Psoas muscle (tissue), 8 donors: ENCODE results near the gene SLC1A2. TPM values are rescaled to one million over a fixed set of nuclear protein-coding genes. Genes with fewer than 3 reads are reported as not detected.

ENCODE experiments used
- ATAC-seq, 4 donors: fragments of 200-7000 bp; cut with Tn5 transposase; one replicate each; pipeline ENCODE4 v1.9.1; 2020; ENCODE audit warnings: moderate library complexity in 3 of 4, mild to moderate bottlenecking in 2 of 4
- DNase-seq, 2 donors: peaks; one replicate each; pipeline ENCODE4 v3.0.0-alpha.2; 2020
- H3K27ac ChIP-seq: fragments of 200-600 bp; one replicate; pipeline ENCODE4 v1.8.0; 2022
- H3K27me3 ChIP-seq, 3 donors: fragments of 200-600 bp in 1 of 3; one replicate each; pipeline versions ENCODE4 v1.6.1 to v1.8.0; 2013 to 2022; ENCODE audit warnings: low read length in 2 of 3, mild to moderate bottlenecking in 2 of 3, moderate library complexity in 1 of 3; ENCODE audit not compliant: insufficient read depth in 3 of 3
- H3K36me3 ChIP-seq, 2 donors: fragments of 200-600 bp in 1 of 2; one replicate each; pipeline versions ENCODE4 v1.6.1 to v1.8.0; 2013 to 2022; ENCODE audit warnings: low read depth in 1 of 2, mild to moderate bottlenecking in 1 of 2, moderate library complexity in 1 of 2; ENCODE audit not compliant: insufficient read depth in 1 of 2
- H3K4me1 ChIP-seq: fragments of 200-600 bp; one replicate; pipeline ENCODE4 v1.8.0; 2022
- H3K4me3 ChIP-seq: fragments of 200-600 bp; one replicate; pipeline ENCODE4 v1.8.0; 2022; ENCODE audit warnings: mild to moderate bottlenecking
- H3K9me3 ChIP-seq: fragments of 200-600 bp; one replicate; pipeline ENCODE4 v1.8.0; 2022
- CTCF ChIP-seq: fragments of 200-600 bp; IDR thresholded peaks from one replicate; pipeline ENCODE4 v1.8.0; 2022; ENCODE audit warnings: antibody characterized with exemption
- WGBS, 3 donors: extraction: QIAGEN DNeasy Blood & Tissue Kit; methylation state at CpG; one replicate each; pipeline versions ENCODE4 v1.1.6 to v1.1.7; 2013; 5-methylcytosine and 5-hydroxymethylcytosine counted together
- intact Hi-C, 2 donors: fragments of 100-400 bp; cut with DNase I; formaldehyde crosslinking; loops; one replicate each; pipeline versions ENCODE4 v1.11.0 to v1.14.2; 2022
- polyA plus RNA-seq, 3 donors: library from polyadenylated mRNA; stranded (reverse); fragments of 200-250 nt; gene quantifications; one replicate each; pipeline ENCODE4 v1.2.3, GENCODE V29; 2013
- total RNA-seq, 4 donors: library from RNA; stranded (reverse); fragmentation: NEBNext Ultra II Directional in 2 of 4; extraction: Animal tissue kit (Norgen Biotek cat#: 25700) in 2 of 4; gene quantifications; one replicate each; pipeline versions ENCODE4 v1.2.1 to v1.2.4, GENCODE V29; 2021 to 2023
- donor health status: healthy with polysubstance abuse.
- donor health status: DM: no; HTN: no; CAD: no; lungs with moderate emphysema.
- donor health status: Bipolar disorder and iron deficiency.
- donor health status: healthy.
- donor health status: DM: yes; HTN: yes; CAD: no.
- donor health status: DM: no; HTN: no; CAD: no.
- donor health status: DM: no; HTN: no; CAD: no.
- donor health status: DM: yes; HTN: yes; CAD: no.

SLC1A2 gene
- total and polyA plus RNA-seq, 7 donors = 0.05 to 2.0 (median 0.35) TPM

- no peak for DNase-seq
- H3K9me3 ChIP-seq = no peaks in the 10 kb centered on the region
- H3K27ac ChIP-seq = no peak overlapping the region
- intact Hi-C loops = no loop called here
- 87 to 90% (median 88%) methylated on average over 4 of the region's 4 CpGs for WGBS, 3 donors
- H3K27me3 ChIP-seq = no peaks in the 10 kb centered on the region
- TF ChIP-seq CTCF = no peak
- no peak for ATAC-seq
- no peaks in the 10 kb centered on the region for H3K36me3 ChIP-seq
- no peak overlapping the region for H3K4me3 ChIP-seq
- no peaks in the 10 kb centered on the region for H3K4me1 ChIP-seq
These were observed 43.2 kb downstream of the SLC1A2 start for GRCh38 chr11:35376118-35376510.

- Histone ChIP-seq H3K4me3 (no peak overlapping the region), H3K4me1 (no peaks in the 10 kb centered on the region), H3K36me3 (no peaks in the 10 kb centered on the region), H3K9me3 (no peaks in the 10 kb centered on the region), H3K27me3 (no peaks in the 10 kb centered on the region), H3K27ac (no peak overlapping the region)
- WGBS, 3 donors = 92 to 95% (median 92%) methylated on average over 10 of the region's 10 CpGs
- intact Hi-C loops = no loop called here
- no peak for ATAC-seq
- no peak for DNase-seq
- TF ChIP-seq CTCF = no peak
These were observed 43.8 kb downstream of the SLC1A2 start for GRCh38 chr11:35375332-35376117.

- TF ChIP-seq CTCF = no peak
- H3K4me3 ChIP-seq = no peak overlapping the region
- peak; percentile 54 to 86 (median 79) for ATAC-seq
- intact Hi-C loops = no loop called here
- 76 to 91% (median 79%) methylated on average over 2 of the region's 2 CpGs for WGBS, 3 donors
- DNase-seq = no peak
- no peaks in the 10 kb centered on the region for H3K27me3 ChIP-seq
- no peaks in the 10 kb centered on the region for H3K9me3 ChIP-seq
- H3K4me1 ChIP-seq = no peaks in the 10 kb centered on the region
- H3K36me3 ChIP-seq = no peaks in the 10 kb centered on the region
- no peak overlapping the region for H3K27ac ChIP-seq
These were observed 45.9 kb downstream of the SLC1A2 start for GRCh38 chr11:35373284-35373933.

- no peak overlapping the region for H3K27ac ChIP-seq
- intact Hi-C loops = no loop called here
These were observed 46.6 kb downstream of the SLC1A2 start for GRCh38 chr11:35372565-35373283.

More at GRCh38 chr11:35372565-35373283, 46.6 kb downstream of the SLC1A2 start:
- H3K4me3 ChIP-seq = no peak overlapping the region
- peak in 2 of 4 donors; percentile 27 to 28 for ATAC-seq
- H3K27me3 ChIP-seq = no peaks in the 10 kb centered on the region
- 72 to 89% (median 76%) methylated on average over 3 of the region's 3 CpGs for WGBS, 3 donors
- DNase-seq = no peak
- H3K4me1 ChIP-seq = no peaks in the 10 kb centered on the region
- no peak for TF ChIP-seq CTCF
- H3K9me3 ChIP-seq = no peaks in the 10 kb centered on the region
- no peaks in the 10 kb centered on the region for H3K36me3 ChIP-seq
